ENCODE results near the gene SLC7A6OS. TPM values are rescaled to one million over a fixed set of nuclear protein-coding genes. Genes with fewer than 3 reads are reported as not detected.

SLC7A6OS gene
- total RNA-seq, 1 experiment from 2014 or later: 16.4 TPM

GRCh38 chr16:68324336-68324735, 13.6 kb upstream of the SLC7A6OS start (continued):
- no peak for TF ChIP-seq EGR1 (IDR thresholded peaks at IDR 0.05; ENCODE audit: low read depth)
- no peak for TF ChIP-seq CTCF (IDR thresholded peaks at IDR 0.05 in 2 of 3, conservative IDR thresholded peaks at IDR 0.05 in 1 of 3; ENCODE audit: borderline replicate concordance in 1 of 3, insufficient read depth in 1 of 3, low read depth in 2 of 3, low read length in 2 of 3)
- TF ChIP-seq POLR2A (IDR thresholded peaks at IDR 0.05; ENCODE audit: borderline replicate concordance, extremely low read depth, insufficient read depth, insufficient read length): no peak
- no peak for TF ChIP-seq TCF7L2 (IDR thresholded peaks at IDR 0.05; ENCODE audit: borderline replicate concordance, extremely low read depth, insufficient read depth, insufficient read length)

- no peaks in the 10 kb centered on the region for H3K4me1 ChIP-seq (ENCODE audit: control insufficient read depth in 1 of 2, insufficient read depth in 2 of 2, low read length in 2 of 2)
- TF ChIP-seq YY1 (IDR thresholded peaks at IDR 0.05; ENCODE audit: extremely low read depth, insufficient replicate concordance, low read depth, low read length) (no peak), MAX (IDR thresholded peaks at IDR 0.05) (no peak)
- H4K20me1 ChIP-seq (ENCODE audit: insufficient read depth): no peaks in the 10 kb centered on the region
- H3K27me3 ChIP-seq (ENCODE audit: insufficient read depth, low read length): no peaks in the 10 kb centered on the region
- POLR2A ChIA-PET: interaction anchor here (0.8 kb wide), 1 partner anchor 9 kb away, joined by 4 read pairs; the partner anchor contains the start of genes PRMT7 and SLC7A6OS
- no peaks in the 10 kb centered on the region for H3K9me2 ChIP-seq (ENCODE audit: insufficient read depth)
- RAD21 ChIA-PET (ENCODE audit: low non-redundant PET in 1 of 2, low total read pairs in 2 of 2, uncharacterized antibody in 2 of 2, unreplicated experiment in 2 of 2): no interaction called here
- H3K27ac ChIP-seq (ENCODE audit: low read depth, low read length): no peak overlapping the region
- ATAC-seq (no peak), DNase-seq (ENCODE audit: low read depth, low spot score) (no peak)
- intact Hi-C loops (cut with micrococcal nuclease): no loop called here
- no peak overlapping the region for H3K4me3 ChIP-seq (replicated peaks in 1 of 2; ENCODE audit: low read depth in 1 of 2, low read length in 2 of 2)
- H3K79me2 ChIP-seq (ENCODE audit: insufficient read depth, low read length): peaks cover 19% of the 10 kb centered on the region
- no peak overlapping the region for H3K9ac ChIP-seq (ENCODE audit: low read length)
- H2AFZ ChIP-seq (ENCODE audit: low read depth, low read length, poor library complexity, severe bottlenecking): no peak overlapping the region
- no peaks in the 10 kb centered on the region for H3K9me3 ChIP-seq (ENCODE audit: control insufficient read depth in 1 of 2, insufficient read depth in 1 of 2, low read depth in 1 of 2, low read length in 2 of 2)
- CTCF ChIA-PET: no interaction called here
- no TSS peak for BruUV-seq (replicated peaks)
- peaks cover 16 to 19% of the 10 kb centered on the region in 2 experiments; a peak in 3 of 4 replicates for H3K36me3 ChIP-seq (ENCODE audit: control insufficient read depth in 1 of 2, insufficient read depth in 2 of 2, low read length in 2 of 2)
- no peak overlapping the region for H3K4me2 ChIP-seq (ENCODE audit: low read length)
Observed at GRCh38 chr16:68319185-68319908, 8.6 kb upstream of the SLC7A6OS start.
